HG03025 (cell line): ENCODE results near the gene INTS3.

Source experiments
- ATAC-seq: cut with Tn5 transposase; IDR thresholded peaks from one replicate; pipeline ENCODE4 v1.9.1; 2021; ENCODE audit warnings: mild to moderate bottlenecking, moderate library complexity; ENCODE audit not compliant: unreplicated experiment, low FRiP score

The INTS3 gene, protein sequence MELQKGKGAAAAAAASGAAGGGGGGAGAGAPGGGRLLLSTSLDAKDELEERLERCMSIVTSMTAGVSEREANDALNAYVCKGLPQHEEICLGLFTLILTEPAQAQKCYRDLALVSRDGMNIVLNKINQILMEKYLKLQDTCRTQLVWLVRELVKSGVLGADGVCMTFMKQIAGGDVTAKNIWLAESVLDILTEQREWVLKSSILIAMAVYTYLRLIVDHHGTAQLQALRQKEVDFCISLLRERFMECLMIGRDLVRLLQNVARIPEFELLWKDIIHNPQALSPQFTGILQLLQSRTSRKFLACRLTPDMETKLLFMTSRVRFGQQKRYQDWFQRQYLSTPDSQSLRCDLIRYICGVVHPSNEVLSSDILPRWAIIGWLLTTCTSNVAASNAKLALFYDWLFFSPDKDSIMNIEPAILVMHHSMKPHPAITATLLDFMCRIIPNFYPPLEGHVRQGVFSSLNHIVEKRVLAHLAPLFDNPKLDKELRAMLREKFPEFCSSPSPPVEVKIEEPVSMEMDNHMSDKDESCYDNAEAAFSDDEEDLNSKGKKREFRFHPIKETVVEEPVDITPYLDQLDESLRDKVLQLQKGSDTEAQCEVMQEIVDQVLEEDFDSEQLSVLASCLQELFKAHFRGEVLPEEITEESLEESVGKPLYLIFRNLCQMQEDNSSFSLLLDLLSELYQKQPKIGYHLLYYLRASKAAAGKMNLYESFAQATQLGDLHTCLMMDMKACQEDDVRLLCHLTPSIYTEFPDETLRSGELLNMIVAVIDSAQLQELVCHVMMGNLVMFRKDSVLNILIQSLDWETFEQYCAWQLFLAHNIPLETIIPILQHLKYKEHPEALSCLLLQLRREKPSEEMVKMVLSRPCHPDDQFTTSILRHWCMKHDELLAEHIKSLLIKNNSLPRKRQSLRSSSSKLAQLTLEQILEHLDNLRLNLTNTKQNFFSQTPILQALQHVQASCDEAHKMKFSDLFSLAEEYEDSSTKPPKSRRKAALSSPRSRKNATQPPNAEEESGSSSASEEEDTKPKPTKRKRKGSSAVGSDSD

DNA sequence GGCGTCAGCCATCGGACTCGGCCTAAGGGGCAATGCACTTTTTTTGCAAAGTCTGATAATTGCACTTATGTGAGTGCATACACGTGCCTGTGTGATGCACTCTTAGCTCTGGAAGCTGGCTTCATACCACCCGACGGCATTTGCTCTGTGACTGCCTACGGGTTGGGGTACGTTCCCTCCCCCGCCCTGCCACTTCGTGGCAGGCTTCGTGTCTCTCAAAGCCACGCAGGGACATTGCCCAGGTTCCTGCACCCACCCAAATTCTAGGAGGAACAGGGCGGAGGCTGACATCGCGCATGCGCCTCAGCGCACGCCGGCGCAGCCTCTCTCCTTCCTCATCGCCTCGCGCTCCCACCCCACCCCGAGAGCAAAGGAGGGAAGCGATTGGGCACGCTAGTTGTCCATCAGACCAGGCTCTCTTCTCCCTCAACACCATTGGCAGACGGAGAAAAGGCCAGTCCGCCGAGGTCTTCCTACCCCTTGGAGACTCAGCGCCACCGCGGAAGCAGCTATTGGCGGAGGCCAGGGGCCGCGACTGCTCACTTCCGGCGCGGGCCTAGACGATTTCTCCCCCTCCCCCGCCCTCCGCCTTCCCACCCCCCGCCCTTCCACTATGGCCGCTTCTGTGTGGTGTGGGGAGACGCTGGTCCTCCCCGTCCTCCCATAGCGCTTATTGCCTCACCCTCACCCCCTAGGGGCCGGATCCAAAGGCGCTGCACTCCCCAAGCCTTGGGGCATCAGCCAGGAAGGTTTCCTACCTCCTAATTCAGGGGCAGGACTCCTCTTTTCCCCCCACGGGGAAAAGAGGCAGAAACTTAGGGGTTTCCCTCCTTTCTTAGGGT lies at the start of gene INTS3:
Gene INTS3 (plus strand): TSS at position 588 of the 842 bp plus-strand sequence. CDS start 585 bp downstream, outside the sequence.
- peak; percentile 97 for ATAC-seq

GRCh38 chr1:153678519-153679336 lies 49.1 kb upstream of the INTS3 start, which contains the start of gene NPR1:
TSS of gene NPR1 (plus strand) at chr1:153678688. CDS start at chr1:153679109, 421 bp downstream.
- no peak for ATAC-seq

GRCh38 chr1:153679337-153680119 lies 48.3 kb upstream of the INTS3 start:
- ATAC-seq = no peak

- ATAC-seq = no peak
These were observed 47.8 kb upstream of the INTS3 start for GRCh38 chr1:153680120-153680403.

- no peak for ATAC-seq
These were observed 45.1 kb upstream of the INTS3 start for GRCh38 chr1:153682730-153683129.

GRCh38 chr1:153683854-153684253 lies 44.0 kb upstream of the INTS3 start:
- ATAC-seq = no peak

DNA sequence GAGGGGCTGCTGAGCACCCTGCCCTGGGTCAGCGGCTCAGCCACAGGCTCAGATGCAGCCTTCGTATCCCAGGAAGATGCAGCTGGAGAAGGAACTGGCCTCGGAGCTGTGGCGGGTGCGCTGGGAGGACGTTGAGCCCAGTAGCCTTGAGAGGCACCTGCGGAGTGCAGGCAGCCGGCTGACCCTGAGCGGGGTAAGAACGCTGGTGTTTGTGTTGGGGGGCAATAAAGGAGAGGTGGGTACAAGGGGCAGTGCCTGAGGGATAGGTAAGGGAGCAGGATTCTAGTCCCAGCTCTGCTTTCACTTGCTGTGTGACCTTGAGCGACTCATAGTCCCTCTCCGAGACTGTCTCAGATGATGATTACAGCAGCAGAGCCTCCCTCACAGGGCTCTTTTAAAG lies 43.0 kb upstream of the INTS3 start:
- ATAC-seq = no peak

GRCh38 chr1:153685544-153686340 lies 42.1 kb upstream of the INTS3 start:
- ATAC-seq = no peak

GRCh38 chr1:153687346-153688125 lies 40.3 kb upstream of the INTS3 start:
- ATAC-seq = no peak

- ATAC-seq = no peak
These were observed 39.6 kb upstream of the INTS3 start for GRCh38 chr1:153688276-153688675.

GRCh38 chr1:153688736-153689328 lies 39.0 kb upstream of the INTS3 start:
- no peak for ATAC-seq

GRCh38 chr1:153693466-153693865 lies 34.4 kb upstream of the INTS3 start:
- no peak for ATAC-seq

DNA sequence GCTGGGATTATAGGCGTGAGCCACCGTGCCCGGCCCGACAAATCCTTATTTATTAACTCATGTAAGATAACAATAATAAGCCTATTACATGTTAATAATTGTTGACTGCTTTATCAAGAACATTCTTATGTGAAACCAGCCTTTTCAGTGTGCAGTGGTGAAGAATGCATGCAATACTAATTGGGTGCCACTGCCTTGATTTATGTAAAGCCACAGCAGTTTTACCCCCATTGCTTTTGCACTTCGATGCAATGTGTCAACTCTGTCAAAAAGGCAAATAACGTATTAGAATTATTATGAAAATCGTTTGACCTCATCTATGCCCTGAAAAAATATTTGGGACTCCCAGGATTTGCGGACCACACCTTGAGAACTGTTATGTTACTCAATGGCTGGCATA lies 31.1 kb upstream of the INTS3 start:
- no peak for ATAC-seq

GRCh38 chr1:153697191-153698019 lies 30.4 kb upstream of the INTS3 start:
- no peak for ATAC-seq

GRCh38 chr1:153698020-153698922 lies 29.6 kb upstream of the INTS3 start:
- no peak for ATAC-seq
